Smooth muscle cell (in vitro differentiated cells): Measurements from ENCODE around the gene RNF157. TPM values are rescaled to one million over a fixed set of nuclear protein-coding genes. Genes with fewer than 3 reads are reported as not detected.
"Not testable (repeated sequence)": the region's sequence is repeated elsewhere in the genome, so short reads cannot be mapped to it uniquely, and the experiment has no call there.

Experiments
- DNase-seq: peaks from one replicate; lab custom pipeline; 2025; ENCODE audit not compliant: unreplicated experiment; lab: John Stamatoyannopoulos, UW
- H2AFZ ChIP-seq: fragments of 200-600 bp; sonication (generic); 2 replicates; pipeline ENCODE4 v1.6.0; 2016; ENCODE audit warnings: antibody characterized with exemption, low read depth, mild to moderate bottlenecking
- H3F3A ChIP-seq: fragments of 200-600 bp; sonication (generic); 2 replicates; pipeline ENCODE4 v1.6.0; 2017; ENCODE audit warnings: antibody characterized with exemption, low read depth
- H3K27ac ChIP-seq: fragments of 200-600 bp; sonication (generic); 2 replicates; pipeline ENCODE4 v1.5.1; 2016; ENCODE audit warnings: low read depth, mild to moderate bottlenecking
- H3K27me3 ChIP-seq: fragments of 200-600 bp; sonication (generic); 2 replicates; pipeline ENCODE4 v1.6.1; 2016; ENCODE audit warnings: low read depth, mild to moderate bottlenecking
- H3K36me3 ChIP-seq: fragments of 200-600 bp; sonication (generic); 2 replicates; pipeline ENCODE4 v1.5.1; 2016; ENCODE audit warnings: low read depth
- H3K4me1 ChIP-seq: fragments of 200-600 bp; sonication (generic); 2 replicates; pipeline ENCODE4 v1.5.1; 2016; ENCODE audit warnings: low read depth
- H3K4me2 ChIP-seq: fragments of 200-600 bp; sonication (generic); 2 replicates; pipeline ENCODE4 v1.6.0; 2016; ENCODE audit warnings: mild to moderate bottlenecking
- H3K4me3 ChIP-seq: fragments of 200-600 bp; sonication (generic); 2 replicates; pipeline ENCODE4 v1.5.1; 2016; ENCODE audit warnings: mild to moderate bottlenecking
- H3K79me2 ChIP-seq: fragments of 200-600 bp; sonication (generic); 2 replicates; pipeline ENCODE4 v1.6.0; 2016; ENCODE audit warnings: low read depth, mild to moderate bottlenecking
- H3K9ac ChIP-seq: fragments of 200-600 bp; sonication (generic); 2 replicates; pipeline ENCODE4 v1.6.0; 2016; ENCODE audit warnings: low read depth
- H3K9me3 ChIP-seq: fragments of 200-600 bp; sonication (generic); replicated peaks from 2 replicates; pipeline ENCODE4 v1.5.1; 2016; ENCODE audit warnings: low read depth
- H4K20me1 ChIP-seq: fragments of 200-600 bp; sonication (generic); 2 replicates; pipeline ENCODE4 v1.6.0; 2016; ENCODE audit warnings: low read depth
- WGBS: methylation state at CpG from one replicate; pipeline ENCODE4 v1.1.7; 2016; ENCODE audit warnings: low lambda C conversion rate; 5-methylcytosine and 5-hydroxymethylcytosine counted together
- polyA plus RNA-seq: library from polyadenylated mRNA; unstranded; fragments of >200 nt; fragmentation: Nextera tagmentation; extraction: Ambion mirVana; gene quantifications from 2 replicates; pipeline ENCODE4 v1.2.1, GENCODE V29; 2016
- total RNA-seq: library from RNA; depleted of rRNA; stranded (reverse); fragments of >200 nt; gene quantifications from 2 replicates; pipeline ENCODE4 v1.2.3, GENCODE V29; 2014
- TF ChIP-seq, protein P1 (sequence below): fragments of 200-600 bp; sonication (generic); IDR thresholded peaks from 2 replicates; pipeline ENCODE4 v1.5.1; 2017; ENCODE audit warnings: borderline replicate concordance, mild to moderate bottlenecking, antibody characterized with exemption; ENCODE audit not compliant: insufficient read depth, poor library complexity, severe bottlenecking

Gene RNF157
- total and polyA plus RNA-seq, 2 experiments from 2014 or later, result 0.09 to 0.63 TPM

DNA sequence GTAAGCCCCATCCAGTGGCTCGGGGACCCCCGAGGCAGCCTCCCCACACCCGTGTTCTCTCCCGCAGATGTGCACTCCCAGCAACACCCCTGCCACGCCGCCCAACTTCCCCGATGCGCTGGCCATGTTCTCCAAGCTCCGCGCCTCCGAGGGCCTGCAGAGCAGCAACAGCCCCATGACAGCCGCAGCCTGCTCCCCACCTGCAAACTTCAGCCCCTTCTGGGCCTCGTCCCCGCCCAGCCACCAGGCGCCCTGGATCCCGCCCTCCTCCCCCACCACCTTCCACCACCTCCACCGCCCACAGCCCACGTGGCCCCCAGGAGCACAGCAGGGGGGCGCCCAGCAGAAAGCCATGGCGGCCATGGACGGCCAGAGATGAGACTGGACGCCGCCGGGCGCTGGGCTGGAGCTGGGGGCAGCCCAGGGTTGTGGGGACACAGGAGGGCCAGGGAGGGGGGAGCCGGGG is 29.9 kb upstream of the RNF157 start:
- peaks cover 21% of the 10 kb centered on the region for H3K79me2 ChIP-seq
- H3K27ac ChIP-seq, result no peak overlapping the region
- peaks cover 12% of the 10 kb centered on the region for H4K20me1 ChIP-seq
- peaks cover 4% of the 10 kb centered on the region for H3F3A ChIP-seq
- H3K4me3 ChIP-seq, result no peak overlapping the region
- H3K4me1 ChIP-seq, result peaks cover 13% of the 10 kb centered on the region
- DNase-seq, result no peak
- WGBS, result 85% methylated on average over 3 of the region's 26 CpGs
- H3K4me2 ChIP-seq, result no peak overlapping the region
- no peaks in the 10 kb centered on the region for H3K36me3 ChIP-seq
- no peaks in the 10 kb centered on the region for H3K9me3 ChIP-seq
- TF ChIP-seq, protein P1, sequence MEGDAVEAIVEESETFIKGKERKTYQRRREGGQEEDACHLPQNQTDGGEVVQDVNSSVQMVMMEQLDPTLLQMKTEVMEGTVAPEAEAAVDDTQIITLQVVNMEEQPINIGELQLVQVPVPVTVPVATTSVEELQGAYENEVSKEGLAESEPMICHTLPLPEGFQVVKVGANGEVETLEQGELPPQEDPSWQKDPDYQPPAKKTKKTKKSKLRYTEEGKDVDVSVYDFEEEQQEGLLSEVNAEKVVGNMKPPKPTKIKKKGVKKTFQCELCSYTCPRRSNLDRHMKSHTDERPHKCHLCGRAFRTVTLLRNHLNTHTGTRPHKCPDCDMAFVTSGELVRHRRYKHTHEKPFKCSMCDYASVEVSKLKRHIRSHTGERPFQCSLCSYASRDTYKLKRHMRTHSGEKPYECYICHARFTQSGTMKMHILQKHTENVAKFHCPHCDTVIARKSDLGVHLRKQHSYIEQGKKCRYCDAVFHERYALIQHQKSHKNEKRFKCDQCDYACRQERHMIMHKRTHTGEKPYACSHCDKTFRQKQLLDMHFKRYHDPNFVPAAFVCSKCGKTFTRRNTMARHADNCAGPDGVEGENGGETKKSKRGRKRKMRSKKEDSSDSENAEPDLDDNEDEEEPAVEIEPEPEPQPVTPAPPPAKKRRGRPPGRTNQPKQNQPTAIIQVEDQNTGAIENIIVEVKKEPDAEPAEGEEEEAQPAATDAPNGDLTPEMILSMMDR, result no peak
- no peak overlapping the region for H2AFZ ChIP-seq
- no peaks in the 10 kb centered on the region for H3K27me3 ChIP-seq
- no peak overlapping the region for H3K9ac ChIP-seq

DNA sequence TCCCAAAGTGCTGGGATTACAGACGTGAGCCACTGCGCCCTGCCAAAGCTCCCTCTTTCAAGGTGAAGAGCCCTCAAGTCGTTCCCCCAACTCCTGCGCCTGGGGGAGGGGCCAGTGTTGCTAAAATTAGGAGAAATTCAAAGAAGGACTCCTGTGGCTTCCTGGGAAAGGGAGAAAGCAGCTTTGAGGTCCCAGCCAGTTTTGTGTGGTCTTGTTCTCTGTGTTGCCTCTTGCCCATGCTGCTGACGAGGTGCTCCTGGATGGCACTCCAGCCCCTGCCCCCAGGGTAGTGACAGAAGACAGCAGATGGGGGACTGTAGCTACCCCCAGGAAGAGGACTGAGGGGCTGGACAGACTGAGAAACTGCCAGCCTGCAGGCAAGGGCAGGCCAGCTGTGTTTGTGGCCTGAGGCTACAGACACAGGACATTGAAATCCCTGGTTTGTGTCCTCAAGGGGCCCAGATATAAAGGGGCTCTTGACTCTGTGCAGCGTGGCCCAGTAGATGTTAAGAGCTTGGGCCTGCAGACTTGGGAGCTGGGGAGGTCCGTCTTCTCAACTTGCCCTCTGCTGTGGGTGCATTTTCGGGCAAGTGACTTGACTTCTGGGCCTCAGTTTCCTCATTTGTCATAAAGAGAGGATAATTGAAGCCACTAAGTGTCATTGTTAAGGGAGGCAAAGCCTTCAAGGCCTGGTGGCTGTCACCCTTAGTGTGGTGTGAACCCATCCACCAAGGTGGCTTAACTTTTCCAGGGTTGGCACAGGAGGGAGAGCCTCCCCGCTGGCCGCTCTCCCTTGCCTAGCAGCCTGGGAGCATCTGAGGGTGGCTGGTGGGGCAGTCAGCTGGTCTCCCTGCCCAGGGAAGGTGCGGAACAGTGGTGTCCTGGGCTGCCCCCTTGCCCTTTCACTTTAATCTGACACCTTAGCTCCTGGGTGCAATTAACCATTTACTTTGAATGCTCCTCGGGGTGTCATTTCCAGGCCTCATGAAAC is 29.0 kb upstream of the RNF157 start:
- no peak for DNase-seq
- WGBS, result 89% methylated on average over 12 of the region's 12 CpGs
- no peak overlapping the region for H2AFZ ChIP-seq
- H3K27me3 ChIP-seq, result no peaks in the 10 kb centered on the region
- H3K4me2 ChIP-seq, result no peak overlapping the region
- peaks cover 21% of the 10 kb centered on the region for H3K79me2 ChIP-seq
- peak overlapping the region; percentile 89 for H3K27ac ChIP-seq
- TF ChIP-seq, protein P1, result no peak
- peaks cover 7% of the 10 kb centered on the region for H3F3A ChIP-seq
- peaks cover 12% of the 10 kb centered on the region for H4K20me1 ChIP-seq
- H3K4me3 ChIP-seq, result no peak overlapping the region
- H3K4me1 ChIP-seq, result peaks cover 13% of the 10 kb centered on the region
- H3K9me3 ChIP-seq, result no peaks in the 10 kb centered on the region
- H3K9ac ChIP-seq, result no peak overlapping the region
- no peaks in the 10 kb centered on the region for H3K36me3 ChIP-seq

DNA sequence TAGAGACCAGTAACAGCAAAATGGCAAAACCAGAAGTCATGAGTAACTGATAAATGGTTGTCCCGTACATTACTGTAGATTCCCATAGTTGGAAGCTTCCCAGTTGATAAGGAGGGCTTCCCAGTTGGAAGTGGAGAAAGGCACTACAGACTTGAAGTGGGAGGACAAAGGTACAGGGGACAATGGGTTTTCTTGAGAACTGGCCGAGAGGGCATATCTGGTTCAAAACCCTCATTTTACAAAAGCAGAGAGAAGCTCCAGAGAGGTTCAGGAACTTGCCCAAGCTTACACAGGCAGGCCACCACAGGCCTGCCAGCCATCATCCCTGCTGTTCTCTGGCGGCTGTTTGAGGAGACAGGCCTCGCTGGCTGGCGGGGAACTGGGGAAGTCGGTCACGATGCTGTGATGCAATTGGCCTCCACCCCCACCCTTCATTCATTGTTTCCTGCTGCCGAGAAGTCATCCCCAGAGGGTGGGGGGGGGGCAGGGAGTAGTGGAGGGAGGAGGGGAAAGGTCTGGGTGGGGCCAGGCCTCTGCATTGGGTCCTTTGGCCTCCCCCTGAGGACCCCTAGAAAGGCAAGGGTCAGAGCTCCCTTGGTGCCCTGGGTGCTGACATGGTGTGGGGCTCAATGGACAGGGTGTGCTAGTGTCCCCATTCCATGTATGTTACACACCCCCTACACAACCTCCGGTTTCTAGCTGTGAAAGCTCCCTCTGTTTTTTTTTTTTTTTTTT is 27.9 kb upstream of the RNF157 start:
- TF ChIP-seq, protein P1, result no peak
- H3K4me2 ChIP-seq, result peak overlapping the region; percentile 28
- peaks cover 12% of the 10 kb centered on the region for H4K20me1 ChIP-seq
- no peak overlapping the region for H2AFZ ChIP-seq
- peaks cover 21% of the 10 kb centered on the region for H3K79me2 ChIP-seq
- H3K4me3 ChIP-seq, result no peak overlapping the region
- peaks cover 13% of the 10 kb centered on the region for H3F3A ChIP-seq
- peak overlapping the region; percentile 89 for H3K27ac ChIP-seq
- no peaks in the 10 kb centered on the region for H3K9me3 ChIP-seq
- no peaks in the 10 kb centered on the region for H3K36me3 ChIP-seq
- 24% methylated on average over 9 of the region's 9 CpGs for WGBS
- DNase-seq, result no peak
- H3K27me3 ChIP-seq, result no peaks in the 10 kb centered on the region
- H3K9ac ChIP-seq, result no peak overlapping the region
- H3K4me1 ChIP-seq, result peaks cover 13% of the 10 kb centered on the region

DNA sequence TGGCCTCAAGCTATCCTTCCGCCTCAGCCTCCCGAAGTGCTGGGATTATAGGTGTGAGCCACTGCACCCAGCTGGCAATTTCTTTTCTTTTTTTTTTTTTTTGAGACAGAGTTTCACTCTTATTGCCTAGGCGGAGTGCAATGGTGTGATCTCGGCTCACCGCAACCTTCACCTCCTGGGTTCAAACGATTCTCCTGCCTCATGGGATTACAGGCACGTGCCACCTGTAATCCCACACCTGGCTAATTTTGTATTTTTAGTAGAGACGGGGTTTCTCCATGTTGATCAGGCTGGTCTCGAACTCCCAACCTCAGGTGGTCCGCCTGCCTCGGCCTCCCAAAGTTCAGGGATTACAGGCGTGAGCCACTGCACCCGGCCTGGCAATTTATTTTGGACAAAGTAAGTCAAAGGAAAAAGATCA is 27.3 kb upstream of the RNF157 start:
- H3K4me3 ChIP-seq, H3K9ac ChIP-seq, H2AFZ ChIP-seq, H3K36me3 ChIP-seq, H3K9me3 ChIP-seq, DNase-seq, H3K27me3 ChIP-seq: not testable (repeated sequence)
- Histone ChIP-seq H4K20me1 (peaks cover 12% of the 10 kb centered on the region), H3F3A (peaks cover 13% of the 10 kb centered on the region), H3K27ac (peak overlapping the region; percentile 89), H3K79me2 (peaks cover 21% of the 10 kb centered on the region), H3K4me1 (peaks cover 13% of the 10 kb centered on the region), H3K4me2 (peak overlapping the region; percentile 28)
- WGBS, result 95% methylated on average over 13 of the region's 13 CpGs
